RCC 7860 (cell line): ENCODE measurements around the gene PDCD1LG2.

Source experiments
- DNase-seq: peaks from one replicate; pipeline ENCODE4 v3.0.0-alpha.2; 2015; ENCODE audit warnings: low spot score
- FAIRE-seq: peaks from 2 replicates; lab custom pipeline; 2012; peaks lifted over from hg19 to GRCh38; lab: Jason Lieb, UNC

The PDCD1LG2 gene

DNA sequence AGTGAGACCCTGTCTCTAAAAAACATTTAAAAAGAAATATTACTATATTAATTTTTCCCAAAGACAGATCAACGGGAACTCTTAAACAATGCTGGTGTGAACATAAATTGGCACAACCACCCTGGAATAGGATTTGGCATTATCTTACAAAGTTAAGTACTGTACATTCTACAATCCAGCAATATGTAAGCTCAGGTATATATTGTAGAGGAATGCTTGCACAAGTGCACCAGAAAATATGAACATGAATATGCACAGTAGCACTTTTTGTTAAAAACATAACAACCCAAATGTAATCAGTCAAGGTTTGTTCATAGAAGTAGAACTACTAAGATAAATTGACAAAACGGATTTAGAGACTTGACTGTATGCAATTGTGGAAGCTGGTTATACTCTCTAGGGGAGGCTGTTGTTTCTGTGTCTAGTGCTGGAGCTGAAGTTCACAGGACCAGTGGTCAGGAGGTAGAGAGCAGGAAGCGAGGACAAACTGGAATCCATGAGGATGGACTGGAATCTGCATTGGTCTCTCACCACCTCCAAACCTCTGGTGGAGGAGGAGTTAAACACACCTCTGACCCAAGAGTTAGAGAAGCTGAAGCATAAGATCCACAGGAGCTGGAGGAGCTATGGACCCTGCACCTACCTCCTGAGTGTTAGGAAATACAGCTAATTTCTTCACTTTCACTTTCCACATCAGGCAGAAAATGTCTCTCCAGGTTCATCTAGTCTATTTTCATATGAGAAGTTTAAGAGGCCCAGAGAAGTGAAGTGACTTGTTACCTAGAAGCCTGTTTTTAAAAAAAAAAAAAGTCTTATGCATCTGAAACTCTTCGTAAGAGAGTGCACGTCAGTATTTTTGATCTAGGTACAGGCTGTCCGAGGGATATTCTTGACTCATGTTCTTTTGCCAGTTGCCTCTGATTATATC is 98.2 kb downstream of the PDCD1LG2 start:
- FAIRE-seq (no peak), DNase-seq (peak; percentile 8)

DNA sequence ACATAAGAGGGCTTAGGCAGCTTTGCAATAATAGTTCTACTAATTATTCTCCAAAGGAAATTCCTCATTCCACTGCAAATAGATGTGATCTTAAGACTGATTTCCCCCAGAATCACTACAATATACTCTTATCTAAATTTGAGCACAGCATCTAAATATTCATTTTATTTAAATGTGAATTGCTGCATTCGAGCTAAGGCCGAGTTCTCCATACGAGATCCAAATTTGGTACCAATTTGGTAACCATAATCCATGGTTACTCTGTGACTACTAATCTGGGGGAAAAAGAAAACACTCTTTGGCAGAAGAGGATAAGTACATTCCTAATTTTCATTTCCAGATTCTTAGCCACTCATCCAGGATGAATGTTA is 98.9 kb downstream of the PDCD1LG2 start:
- FAIRE-seq, result no peak

DNA sequence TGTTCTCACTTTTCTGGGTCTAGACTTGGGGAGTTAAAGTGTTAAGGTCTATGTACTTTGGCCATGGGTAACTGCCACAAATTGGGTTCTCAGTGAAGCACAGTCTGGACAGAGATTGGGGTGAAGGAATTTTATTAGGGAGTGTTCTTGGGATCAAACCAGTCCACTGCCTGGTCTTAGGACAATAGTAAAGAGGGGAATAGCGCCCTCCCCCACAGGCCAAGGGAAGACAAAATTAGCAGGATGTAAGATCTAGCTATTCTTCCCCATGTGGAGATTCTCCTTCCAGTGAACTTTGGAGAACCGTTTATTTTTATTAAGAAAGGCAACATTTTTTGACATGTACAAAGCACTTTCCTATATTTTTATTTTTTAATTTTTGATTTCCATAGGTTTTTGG is 100.2 kb downstream of the PDCD1LG2 start:
- DNase-seq (no peak), FAIRE-seq (no peak)

More for the DNA sequence above, 98.9 kb downstream of the PDCD1LG2 start:
- no peak for DNase-seq

DNA sequence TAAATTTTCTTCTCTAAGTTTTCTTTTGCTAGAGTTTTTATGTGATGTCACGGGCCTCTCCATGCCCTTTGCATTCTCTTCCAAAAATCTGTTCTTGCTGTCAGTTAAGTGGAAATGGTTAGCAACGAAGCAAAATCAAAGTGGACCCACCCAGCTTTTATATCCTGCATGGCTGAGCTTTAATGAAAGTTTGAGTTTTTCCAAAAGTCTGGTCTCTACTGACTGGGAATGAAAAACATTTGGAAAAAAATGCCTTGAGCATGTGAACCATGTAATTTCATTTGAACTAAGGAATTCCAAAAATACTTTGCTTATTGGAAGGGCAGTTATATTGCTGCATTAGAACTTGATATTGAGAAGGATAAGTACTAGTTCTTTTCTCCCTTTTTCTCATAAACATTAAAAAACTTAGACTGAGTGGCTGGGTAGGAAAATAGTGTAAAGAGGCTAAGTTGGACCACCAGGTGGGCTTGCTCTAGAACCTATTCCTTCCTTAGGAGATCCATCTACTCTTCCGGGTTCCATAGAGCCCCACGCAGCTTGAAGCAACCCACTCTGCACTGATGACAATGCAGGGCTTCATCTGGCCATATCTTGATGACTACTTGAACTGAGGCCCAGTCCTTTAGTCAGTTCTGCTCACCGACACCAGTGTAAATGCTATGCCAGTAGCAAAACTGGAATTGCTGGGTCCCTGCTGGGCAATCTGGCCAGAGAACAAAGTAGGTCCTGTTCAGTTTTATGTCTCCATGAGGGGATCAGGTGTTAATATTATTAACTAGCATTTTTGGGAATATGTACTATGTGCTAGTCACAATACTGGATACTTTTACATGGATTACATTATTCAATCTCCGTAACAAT is 101.2 kb downstream of the PDCD1LG2 start:
- DNase-seq (no peak), FAIRE-seq (no peak)

DNA sequence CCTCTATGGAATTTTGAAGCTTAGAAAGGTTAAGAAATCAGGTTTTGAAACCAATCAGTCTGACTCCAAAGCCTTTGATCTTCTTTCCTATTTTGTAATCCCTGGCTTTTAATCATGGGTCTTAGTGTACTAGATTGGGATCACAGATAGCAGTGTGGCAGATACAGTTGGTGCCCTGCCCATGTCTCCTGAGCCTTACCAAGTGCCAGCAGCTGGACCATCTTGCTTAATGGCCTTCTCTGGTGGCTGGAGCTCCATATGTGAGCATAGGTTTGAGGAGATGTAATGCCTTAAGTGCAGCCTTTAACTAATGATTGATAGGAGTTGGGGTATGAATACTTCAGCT is 101.8 kb downstream of the PDCD1LG2 start:
- no peak for FAIRE-seq
- DNase-seq, result no peak

DNA sequence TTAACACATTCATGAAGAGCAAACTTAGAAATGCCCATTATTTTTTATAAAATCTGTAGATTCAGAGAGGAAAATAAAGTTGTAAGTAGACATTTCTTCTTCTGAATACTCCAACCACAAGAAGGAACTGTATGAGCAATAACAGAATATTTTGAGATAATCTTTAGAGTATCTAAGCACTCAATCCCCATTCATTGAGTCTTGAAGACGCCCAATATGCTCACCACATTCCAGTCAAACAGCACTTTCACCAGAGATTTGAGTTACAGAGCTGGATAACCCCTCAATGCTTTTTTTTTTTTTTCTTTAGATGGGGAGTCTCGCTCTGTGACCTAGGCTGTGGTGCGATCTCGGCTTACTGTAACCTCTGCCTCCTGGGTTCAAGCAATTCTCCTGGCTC is 103.9 kb downstream of the PDCD1LG2 start:
- no peak for FAIRE-seq

DNA sequence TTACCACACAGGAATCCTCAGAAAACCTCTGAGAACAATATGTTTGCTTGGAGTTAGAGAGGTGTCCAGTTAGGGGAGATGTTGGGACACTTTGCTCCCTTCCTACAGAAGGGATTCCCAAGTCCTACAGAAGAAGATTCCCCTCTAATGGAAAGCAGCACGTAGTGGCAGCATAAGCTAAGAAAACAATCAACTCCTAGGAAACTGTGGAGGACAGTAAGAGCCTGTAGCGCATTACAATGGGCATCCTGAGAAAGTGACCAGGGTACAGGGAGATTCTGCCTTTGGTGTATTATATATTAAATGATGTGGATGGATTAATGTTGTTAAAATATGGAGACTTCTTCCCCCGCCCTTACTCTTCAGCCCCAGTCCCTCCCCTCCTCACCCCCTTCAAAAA is 104.7 kb downstream of the PDCD1LG2 start:
- no peak for FAIRE-seq
- DNase-seq, result no peak

More for the DNA sequence above, 103.9 kb downstream of the PDCD1LG2 start:
- DNase-seq, result no peak

DNA sequence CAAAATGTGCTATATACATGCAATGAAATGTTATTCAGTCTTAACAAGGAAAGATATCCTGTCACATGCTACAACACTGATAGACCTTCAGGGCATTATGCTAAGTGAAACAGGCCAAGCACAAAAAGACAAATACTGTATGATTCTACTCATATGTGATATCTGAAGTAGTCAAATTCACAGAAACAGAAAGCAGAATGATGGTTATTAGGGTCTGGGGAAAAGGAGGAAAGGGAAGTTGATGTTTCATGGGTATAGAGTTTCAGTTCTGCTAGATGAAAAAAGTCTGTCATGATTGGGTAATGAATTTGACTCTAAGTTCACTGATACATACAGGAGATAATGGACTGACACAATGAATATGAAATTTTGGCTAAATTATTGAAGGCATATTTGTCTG is 107.4 kb downstream of the PDCD1LG2 start:
- FAIRE-seq (no peak), DNase-seq (no peak)

DNA sequence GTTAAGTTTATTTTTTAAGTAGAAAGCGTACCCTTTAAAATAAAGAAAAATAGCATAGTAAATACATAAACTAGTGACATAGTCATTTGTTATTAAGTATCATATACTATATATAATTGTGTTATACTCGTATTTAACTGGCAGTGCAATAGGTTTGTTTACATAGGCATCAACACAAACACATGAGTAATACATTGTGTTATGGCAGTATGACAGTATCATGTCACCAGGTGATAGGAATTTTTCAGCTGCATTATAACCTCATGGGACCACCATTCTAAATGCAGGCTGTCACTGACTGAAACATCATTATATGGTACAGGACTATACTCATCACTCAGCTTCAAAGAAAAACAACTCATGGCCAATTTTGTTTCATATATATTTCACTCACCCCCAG is 110.2 kb downstream of the PDCD1LG2 start:
- FAIRE-seq (no peak), DNase-seq (no peak)
